Measurements from ENCODE around the gene TTLL9.
"Not testable (repeated sequence)": the region's sequence is repeated elsewhere in the genome, so short reads cannot be mapped to it uniquely, and the experiment has no call there.

The TTLL9 gene

DNA sequence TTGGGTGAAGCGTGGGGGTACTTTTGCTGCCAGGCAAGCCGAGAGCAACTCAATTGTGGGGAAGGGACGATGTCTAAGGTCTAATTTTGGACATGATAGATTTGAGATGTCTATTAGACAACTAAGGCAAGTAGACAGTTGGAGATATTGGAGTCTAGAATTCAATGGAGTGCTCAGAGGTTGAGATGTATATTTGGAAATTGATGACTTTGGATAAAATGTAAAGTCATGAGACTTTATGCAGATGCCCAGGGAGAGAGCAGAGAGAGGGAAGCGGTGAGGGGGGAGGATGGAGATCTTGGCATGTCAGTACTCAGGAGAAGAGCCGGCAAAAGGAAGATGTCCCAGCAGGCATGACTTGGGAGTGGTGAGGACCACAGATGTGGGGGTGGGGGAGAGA is 44.4 kb upstream of the TTLL9 start:
- H3K4me3 ChIP-seq (ENCODE audit: low read depth, low read length), result no peak overlapping the region
- TF ChIP-seq, protein P1, sequence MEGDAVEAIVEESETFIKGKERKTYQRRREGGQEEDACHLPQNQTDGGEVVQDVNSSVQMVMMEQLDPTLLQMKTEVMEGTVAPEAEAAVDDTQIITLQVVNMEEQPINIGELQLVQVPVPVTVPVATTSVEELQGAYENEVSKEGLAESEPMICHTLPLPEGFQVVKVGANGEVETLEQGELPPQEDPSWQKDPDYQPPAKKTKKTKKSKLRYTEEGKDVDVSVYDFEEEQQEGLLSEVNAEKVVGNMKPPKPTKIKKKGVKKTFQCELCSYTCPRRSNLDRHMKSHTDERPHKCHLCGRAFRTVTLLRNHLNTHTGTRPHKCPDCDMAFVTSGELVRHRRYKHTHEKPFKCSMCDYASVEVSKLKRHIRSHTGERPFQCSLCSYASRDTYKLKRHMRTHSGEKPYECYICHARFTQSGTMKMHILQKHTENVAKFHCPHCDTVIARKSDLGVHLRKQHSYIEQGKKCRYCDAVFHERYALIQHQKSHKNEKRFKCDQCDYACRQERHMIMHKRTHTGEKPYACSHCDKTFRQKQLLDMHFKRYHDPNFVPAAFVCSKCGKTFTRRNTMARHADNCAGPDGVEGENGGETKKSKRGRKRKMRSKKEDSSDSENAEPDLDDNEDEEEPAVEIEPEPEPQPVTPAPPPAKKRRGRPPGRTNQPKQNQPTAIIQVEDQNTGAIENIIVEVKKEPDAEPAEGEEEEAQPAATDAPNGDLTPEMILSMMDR (IDR thresholded peaks at IDR 0.05; ENCODE audit: low read depth, low read length), result no peak

DNA sequence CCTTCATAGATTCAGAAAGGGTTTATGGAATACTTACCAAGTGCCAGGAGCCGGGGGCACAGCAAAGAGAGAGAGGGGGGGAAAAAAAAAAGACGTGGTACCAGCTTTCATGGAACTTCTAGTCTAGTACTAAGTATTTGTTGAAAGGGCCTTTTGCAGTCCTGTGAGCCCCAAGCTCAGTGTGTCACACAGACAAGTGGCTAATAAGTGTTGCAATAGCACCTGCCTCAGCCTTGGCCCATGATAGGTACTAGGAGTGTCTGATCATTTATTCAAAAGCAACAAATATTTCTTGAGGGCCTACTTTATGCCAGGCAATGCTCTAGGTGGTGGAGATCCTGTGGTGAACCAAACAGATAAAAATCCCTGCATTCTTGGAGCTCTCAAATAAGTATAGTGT is 43.4 kb upstream of the TTLL9 start:
- no peak overlapping the region for H3K4me3 ChIP-seq (ENCODE audit: low read depth, low read length)
- TF ChIP-seq, protein P1 (IDR thresholded peaks at IDR 0.05; ENCODE audit: low read depth, low read length), result no peak

DNA sequence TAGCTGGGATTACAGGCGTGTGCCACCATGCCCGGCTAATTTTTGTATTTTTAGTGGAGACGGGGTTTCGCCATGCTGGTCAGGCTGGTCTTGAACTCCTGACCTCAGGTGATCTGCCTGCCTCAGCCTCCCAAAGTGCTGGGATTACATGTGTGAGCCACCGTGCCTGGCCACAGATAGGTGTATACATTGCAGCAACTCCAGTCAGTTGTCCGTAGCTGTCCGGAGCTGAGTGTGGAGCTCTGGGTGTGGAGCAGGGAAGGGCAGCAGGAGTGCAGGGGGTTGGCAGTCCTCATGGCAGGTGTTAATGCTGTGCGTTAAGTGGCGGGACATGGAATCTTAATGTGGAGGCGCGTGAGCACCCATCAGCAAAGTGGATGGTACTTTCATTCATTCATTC is 42.4 kb upstream of the TTLL9 start:
- not testable (repeated sequence) for H3K4me3 ChIP-seq (ENCODE audit: low read depth, low read length)

DNA sequence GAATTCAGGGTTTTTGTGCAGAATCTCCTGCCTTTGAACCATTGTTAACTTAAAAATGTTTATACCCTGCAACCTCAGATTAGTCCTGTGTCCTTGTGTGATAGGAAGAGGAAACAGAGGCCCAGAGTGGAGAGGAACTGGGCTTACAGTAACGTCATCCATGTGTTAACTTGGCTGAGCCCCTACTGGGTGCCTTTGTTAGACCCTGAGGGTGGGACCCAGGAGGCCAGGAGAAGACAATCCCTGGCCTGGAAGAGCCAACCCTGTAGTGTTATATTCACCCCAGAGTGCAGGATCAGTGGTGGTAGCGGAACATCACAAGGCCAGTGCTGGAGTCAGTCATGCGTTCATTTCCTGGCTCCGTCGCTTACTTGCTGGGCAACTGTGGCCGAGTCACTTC is 40.7 kb upstream of the TTLL9 start:
- TF ChIP-seq, protein P1 (IDR thresholded peaks at IDR 0.05; ENCODE audit: low read depth, low read length), result no peak
- H3K4me3 ChIP-seq (ENCODE audit: low read depth, low read length), result no peak overlapping the region

DNA sequence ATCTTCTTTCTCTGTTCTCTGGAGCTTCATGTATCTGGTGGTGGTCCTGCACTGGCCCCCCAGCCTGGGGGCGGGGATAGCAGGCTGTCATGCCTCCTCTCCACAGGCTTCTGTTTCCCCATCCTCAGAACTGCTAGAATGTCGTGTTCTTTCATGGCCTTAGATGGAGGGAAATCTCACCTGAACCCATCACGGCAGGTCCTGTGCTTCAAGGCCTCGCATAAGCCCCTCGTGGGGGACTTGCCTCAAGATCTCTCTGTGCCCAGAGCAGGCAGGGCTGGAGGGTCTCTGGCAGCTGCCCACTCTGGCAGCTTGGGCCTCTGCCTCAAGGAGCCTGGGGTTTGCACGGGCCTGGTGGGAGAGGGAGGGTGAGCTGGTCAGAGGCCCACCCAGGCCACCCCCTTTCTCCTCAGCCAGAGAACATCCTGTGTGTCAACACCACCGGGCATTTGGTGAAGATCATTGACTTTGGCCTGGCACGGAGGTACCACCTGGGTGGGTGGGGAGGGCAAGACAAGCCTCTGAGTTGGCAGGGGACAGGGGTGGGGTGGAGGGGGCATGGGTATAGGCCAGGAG is 39.9 kb upstream of the TTLL9 start:
- H3K4me3 ChIP-seq (ENCODE audit: low read depth, low read length), result no peak overlapping the region

DNA sequence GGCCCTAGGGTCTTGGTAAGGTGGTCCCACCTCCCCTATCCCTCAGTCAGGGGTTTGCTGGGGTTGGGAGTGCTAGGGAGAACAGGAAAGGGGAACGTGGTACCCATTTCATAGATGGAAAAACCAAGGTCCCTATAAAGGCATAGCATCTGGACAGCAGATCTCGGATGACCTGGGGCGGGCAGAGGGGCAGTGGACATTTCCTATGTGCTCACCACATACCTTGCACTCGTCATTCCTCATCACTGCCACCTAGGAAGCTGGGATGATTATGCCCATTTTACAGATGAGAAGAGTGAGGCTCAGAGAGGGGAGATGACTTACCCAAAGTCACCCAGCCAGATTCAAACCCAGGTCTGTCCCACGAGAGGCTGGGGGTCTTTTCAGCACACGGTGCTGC is 39.2 kb upstream of the TTLL9 start:
- H3K4me3 ChIP-seq (ENCODE audit: low read depth, low read length), result no peak overlapping the region
- TF ChIP-seq, protein P1 (IDR thresholded peaks at IDR 0.05; ENCODE audit: low read depth, low read length), result no peak

More for the DNA sequence above, 39.9 kb upstream of the TTLL9 start:
- TF ChIP-seq, protein P1 (IDR thresholded peaks at IDR 0.05; ENCODE audit: low read depth, low read length), result no peak

DNA sequence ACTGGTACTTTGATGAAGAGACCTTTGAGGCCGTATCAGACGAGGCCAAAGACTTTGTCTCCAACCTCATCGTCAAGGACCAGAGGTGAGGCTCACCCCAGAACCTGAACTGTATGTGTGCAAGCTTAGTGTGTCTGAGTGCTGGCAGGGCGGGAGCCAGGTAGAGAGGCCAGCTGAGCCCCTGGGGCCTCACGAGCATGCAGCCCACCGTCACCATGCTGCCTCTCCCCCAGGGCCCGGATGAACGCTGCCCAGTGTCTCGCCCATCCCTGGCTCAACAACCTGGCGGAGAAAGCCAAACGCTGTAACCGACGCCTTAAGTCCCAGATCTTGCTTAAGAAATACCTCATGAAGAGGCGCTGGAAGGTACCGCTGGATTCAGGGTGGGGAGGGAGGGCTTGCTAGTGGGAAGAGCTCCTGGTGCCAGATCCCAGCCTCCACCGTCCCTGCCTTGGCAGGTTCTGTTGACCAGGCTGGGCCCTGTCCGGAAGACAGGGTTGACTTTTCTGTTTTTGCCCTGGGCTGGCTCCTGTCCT is 38.6 kb upstream of the TTLL9 start:
- TF ChIP-seq, protein P1 (IDR thresholded peaks at IDR 0.05; ENCODE audit: low read depth, low read length), result no peak
- H3K4me3 ChIP-seq (ENCODE audit: low read depth, low read length), result no peak overlapping the region

All from WI38 (cell line).